GM08714 (cell line): ENCODE data around the gene KSR2.

Experiments
- H3K4me3 ChIP-seq: fragments of 200-500 bp; sonication (Bioruptor generic); 2 replicates; pipeline ENCODE4 v1.5.1; 2014; ENCODE audit warnings: mild to moderate bottlenecking, low read length, inconsistent platforms
- ZNF274 ChIP-seq: IDR thresholded peaks from 2 replicates; pipeline ENCODE4 v1.6.1; 2012; ENCODE audit warnings: mild to moderate bottlenecking, low read depth, low read length

Gene KSR2

DNA sequence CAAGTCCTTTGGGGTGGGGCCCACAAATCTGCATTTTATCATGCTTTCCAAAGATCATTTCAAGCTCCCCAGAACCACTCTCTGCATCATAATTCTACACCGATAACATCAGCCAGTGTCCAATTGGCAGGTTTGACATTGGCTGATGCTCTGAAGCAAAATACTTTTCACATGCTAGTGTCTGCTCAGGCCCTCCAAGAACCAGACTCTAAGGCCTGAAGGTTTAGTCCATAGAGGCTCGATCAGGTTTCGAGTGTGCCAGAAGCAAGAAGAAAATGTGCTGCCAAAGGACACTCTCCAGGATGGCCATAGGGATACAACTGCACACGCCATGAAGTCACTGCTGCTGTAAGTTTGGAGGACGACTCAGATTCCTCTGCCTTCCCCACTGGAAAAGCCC is 280.3 kb downstream of the KSR2 start:
- no peak for TF ChIP-seq ZNF274
- no peak overlapping the region for H3K4me3 ChIP-seq

DNA sequence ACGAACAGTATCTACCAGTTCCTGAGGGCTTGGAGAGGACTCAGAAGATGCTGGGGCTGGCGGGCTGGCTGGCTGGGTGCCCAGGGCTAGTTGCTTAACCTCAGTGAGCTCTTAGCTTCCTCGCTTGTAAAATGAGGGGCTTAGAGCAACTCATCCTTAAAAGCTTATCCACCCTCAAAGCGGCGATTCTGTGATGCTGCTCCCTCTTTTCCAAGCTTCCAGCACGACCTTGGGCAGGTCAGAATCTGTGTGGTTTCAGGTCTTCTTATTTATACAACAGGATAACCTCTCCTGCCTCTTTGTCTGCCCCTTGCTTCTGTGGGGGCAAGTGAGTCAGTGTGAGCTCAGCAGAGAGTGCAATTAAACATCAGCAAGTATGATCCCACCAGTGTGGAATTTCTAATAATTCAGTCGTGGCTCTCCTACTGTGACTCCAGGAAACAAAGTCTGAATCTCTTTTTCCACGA is 281.8 kb downstream of the KSR2 start:
- no peak overlapping the region for H3K4me3 ChIP-seq
- TF ChIP-seq ZNF274, result no peak

DNA sequence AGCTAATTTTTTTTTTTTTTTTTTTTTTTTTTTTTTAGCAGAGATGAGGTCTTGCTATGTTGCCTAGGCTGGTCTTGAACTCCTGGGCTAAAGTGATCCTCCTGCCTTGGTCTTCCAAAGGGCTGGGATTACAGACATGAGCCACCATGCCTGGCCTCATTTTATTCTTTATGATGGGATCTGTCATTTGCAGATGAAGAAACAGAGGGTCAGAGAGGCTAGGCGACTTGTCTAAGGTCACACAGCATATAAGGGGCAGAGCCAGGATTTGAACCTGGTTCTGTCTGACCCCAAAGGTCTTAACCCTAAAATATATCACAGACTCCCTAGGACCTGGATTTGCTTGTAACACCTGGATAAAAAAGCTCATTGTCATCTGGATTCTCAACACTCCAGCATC is 282.6 kb downstream of the KSR2 start:
- no peak overlapping the region for H3K4me3 ChIP-seq
- no peak for TF ChIP-seq ZNF274

DNA sequence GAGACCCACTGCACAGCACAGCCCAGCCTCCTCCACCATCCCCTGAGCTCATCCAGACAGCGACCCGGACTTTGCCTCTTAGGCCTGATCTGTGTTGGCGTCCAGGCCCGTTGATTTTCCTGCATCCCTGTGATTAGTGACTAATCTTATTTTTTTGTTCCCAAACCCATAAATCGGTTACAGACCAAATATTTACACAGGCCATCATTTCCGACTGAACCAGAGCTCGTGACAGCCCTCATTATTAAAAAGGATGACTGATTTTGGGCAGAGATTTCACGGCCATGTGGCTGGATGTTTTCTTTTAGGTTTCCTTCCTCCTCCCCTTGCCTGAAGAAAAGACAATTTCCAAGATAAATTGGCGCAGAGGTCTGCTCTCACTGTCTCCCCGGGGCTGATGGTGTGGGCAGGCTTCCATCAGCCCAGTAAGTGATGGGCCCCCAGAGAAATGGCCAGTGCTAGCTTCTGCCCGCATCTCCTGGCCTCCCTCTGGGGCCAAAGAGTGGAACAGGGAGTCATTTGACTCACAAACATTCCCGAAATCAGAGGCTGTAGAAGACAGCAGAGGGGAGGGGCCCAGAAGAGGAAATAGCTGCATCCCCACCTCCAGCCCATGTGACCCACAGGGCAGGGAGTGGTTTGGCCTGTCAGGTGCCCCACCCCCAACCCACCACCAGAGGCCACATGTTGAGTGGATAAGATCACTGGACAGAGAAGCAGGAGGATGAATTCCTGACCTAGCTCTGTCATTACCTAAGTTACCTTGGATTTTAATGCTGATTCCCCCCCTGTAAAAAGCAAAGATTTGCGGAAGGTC is 283.5 kb downstream of the KSR2 start:
- TF ChIP-seq ZNF274, result no peak
- H3K4me3 ChIP-seq, result no peak overlapping the region

DNA sequence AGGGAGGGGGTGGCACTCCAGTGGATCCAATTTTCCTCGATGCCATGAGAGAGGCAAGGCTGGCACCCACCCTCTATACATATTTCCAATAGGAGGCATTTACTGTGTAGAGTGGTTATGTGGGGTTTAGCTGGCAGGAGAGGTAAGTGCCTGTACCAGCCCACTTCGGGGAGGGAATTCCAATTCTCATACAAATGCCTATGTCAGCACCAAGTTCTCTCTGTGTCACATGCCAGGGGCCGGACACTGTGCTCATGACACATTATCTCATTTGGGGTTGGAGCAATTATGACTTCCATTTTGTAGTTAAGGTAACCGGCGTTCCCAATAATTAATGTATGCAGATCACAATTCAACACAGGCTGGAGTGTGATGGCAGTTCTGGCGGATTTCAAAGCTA is 284.3 kb downstream of the KSR2 start:
- no peak for TF ChIP-seq ZNF274
- no peak overlapping the region for H3K4me3 ChIP-seq

DNA sequence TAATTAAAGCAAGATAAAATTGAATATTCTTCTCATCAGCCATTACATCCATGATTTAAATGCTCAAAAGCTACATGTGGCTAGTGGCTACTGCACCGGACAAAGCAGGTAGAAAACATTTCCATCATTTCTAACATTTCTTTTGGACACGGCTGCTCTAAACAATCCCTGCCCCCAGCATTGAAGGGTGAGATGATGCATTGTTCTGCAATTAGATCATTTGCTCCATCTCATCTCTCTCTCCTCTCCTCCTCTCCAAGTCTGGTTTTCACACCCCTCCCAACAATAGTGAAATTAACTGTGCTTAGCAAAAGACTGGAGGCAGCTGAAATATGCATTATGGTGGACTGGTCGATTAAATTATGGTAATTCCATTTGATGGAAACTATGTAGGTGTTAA is 288.5 kb downstream of the KSR2 start:
- no peak for TF ChIP-seq ZNF274

DNA sequence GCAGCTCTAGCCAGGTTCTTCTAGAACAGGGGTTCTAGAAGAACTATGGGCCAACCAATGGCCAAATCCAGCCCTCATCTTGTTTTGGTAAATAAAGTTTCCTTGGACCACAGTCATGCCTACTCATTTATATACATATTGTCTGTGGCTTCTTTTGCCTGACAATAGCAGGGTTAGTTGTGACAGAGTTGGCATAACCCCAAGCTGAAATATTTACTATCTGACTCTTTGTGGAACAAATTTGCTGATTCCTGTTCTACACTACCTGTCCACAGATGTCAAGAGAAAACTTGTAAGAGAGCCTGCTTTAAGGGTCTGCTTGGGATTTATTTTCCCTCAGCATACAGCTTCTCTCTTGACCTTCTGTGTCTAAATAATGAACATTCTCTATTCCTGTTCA is 289.0 kb downstream of the KSR2 start:
- TF ChIP-seq ZNF274, result no peak
- no peak overlapping the region for H3K4me3 ChIP-seq

More for the DNA sequence above, 288.5 kb downstream of the KSR2 start:
- no peak overlapping the region for H3K4me3 ChIP-seq

DNA sequence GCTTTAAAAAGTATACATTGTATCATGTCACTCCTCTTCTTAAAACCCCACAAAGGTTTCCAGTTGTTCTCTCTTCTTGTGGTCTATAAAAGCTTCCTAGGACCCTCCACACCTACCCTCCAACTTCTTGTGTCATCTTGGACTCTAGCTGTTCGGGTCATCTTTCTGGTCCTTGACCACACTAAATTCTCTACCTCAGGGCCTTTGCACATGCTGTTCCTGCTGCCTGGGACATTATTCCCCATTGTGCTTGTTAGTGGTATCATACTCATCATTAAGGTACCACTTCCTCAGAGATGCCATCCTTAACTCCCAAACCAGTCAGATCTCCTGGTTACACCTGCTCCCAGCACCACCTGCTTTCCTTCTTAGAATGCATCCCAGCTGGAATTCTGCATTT is 294.0 kb downstream of the KSR2 start:
- H3K4me3 ChIP-seq, result no peak overlapping the region
- TF ChIP-seq ZNF274, result no peak

DNA sequence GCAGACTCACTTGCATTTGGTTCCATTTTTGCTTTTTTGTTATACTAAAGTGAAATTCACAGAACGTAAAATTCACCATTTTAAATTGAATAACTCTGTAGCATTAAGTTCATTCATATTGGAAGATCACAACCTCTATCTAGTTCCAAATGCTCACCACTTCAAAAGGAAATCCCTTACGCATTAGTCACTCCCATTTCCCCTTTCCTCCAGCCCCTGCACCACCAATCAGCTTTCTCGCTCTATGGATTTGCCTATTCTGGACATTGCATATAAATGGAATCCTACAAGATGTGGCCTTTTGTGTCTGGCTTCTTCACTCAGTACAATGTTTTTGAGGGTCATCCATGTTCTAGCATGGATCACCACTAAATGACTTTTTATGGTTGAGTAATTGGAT is 294.5 kb downstream of the KSR2 start:
- no peak for TF ChIP-seq ZNF274

DNA sequence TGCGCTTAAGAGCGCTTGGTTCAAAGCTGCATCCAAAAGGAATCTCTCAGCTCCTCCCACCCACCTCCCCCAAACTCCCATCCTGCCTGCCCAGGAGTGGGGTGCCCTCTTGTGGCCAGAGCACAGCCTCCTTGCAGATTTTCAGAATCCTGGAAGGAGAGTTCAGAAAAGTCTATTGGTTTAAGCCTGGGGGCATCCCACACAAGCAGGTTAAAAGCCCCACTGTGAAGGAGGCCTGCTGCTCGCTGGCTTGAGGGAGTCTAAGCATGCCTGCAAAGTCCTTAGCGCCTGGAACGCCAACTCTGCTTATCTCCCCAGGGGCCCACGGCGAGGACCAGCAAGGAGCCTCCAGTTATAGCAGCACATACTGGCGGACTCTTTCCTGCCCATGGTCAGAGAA is 297.1 kb downstream of the KSR2 start:
- no peak for TF ChIP-seq ZNF274
- H3K4me3 ChIP-seq, result no peak overlapping the region

More for the DNA sequence above, 294.5 kb downstream of the KSR2 start:
- H3K4me3 ChIP-seq, result no peak overlapping the region

DNA sequence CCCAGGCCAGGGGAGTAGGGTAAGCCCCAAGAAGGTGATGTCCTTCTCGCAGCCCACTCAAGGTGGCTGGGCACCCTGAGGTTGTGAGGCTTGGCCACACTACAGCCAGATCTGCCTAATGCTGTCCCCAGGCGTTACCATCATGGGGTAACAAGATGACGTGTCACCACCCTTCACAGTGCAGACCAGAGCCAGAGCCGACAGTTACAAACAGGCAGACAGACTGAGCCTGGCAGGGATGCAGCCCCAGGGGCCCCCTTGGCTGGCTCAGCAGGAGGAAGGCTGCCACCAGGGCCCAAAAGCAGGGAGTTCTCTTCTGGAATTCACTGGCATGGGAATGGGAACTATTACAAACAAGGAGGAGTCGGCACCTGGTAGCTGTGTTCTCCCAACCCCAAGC is 304.6 kb downstream of the KSR2 start:
- no peak for TF ChIP-seq ZNF274

DNA sequence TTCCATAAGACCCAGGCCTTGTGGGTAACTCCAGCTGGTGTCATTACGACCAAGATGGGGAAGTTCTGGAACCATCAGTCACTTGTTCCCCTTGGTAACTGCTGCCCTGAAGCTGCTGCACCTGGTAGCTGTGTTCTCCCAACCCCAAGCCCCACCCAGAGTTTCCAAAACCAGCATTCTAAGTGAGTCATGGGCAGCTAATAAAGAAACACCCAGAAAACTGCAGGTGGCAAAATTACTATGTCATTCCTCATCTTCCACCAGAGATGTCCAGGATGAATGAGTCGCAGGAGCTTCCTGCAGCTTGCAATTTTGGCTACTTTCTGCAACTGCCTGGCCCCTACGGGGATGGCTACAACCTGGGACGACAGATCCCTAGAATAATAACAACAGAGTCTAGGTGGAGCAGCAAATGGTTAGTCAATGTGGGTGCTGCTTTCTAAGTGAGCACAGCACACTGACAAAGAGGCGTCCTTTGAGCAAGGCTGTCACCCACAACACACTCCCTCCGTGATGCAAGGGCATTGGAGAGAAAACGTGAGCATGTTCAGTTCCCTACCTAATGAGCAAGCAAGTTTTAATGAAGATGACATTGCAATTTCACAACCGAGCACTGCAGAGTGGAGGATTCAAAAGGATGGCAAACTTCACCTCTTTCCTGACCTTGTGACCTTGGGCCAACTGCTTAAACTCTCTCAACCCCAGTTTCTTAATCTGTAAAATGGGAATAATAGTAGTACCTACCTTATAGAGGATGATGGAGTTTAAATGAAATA is 306.0 kb downstream of the KSR2 start:
- H3K4me3 ChIP-seq, result no peak overlapping the region
- no peak for TF ChIP-seq ZNF274

More for the DNA sequence above, 304.6 kb downstream of the KSR2 start:
- no peak overlapping the region for H3K4me3 ChIP-seq

DNA sequence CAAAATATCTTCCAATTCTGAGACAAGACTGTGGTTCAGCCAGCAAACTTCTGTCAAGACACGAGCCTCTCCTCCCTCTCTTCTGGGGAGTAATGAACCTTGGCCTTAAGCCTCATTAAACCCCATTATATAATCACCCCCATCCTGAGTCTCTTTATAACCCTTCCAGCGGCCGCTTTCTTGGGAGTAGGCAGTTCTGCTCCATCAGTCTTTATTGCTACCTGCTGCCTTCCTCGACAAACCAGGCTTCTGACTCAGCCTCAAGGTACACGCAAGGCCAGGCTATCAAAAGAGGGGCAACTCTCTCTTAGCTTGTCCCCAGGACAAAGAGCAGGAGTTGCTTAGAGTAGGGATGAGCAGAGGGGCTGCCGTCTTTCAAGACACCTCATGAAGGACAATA is 306.6 kb downstream of the KSR2 start:
- no peak for TF ChIP-seq ZNF274

DNA sequence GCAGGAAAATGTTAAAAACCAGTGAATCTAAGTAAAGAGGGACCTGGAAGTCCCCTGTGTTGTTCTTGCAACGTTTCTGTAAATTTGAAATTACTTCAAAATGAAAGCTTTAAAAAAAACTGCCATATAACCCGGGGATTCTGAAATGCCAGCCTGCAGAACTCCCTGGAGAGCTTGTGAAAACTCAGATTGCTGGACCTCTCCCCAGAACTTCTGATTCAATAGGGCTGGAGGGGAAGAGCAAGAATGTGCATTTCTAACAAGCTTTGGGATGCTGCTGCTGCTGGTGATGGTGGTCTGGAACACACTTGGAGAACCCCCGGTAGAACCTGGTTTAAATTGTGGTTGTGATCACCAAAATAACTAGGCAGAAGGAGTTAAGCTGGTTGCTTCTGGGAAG is 307.3 kb downstream of the KSR2 start:
- no peak for TF ChIP-seq ZNF274
- no peak overlapping the region for H3K4me3 ChIP-seq

More for the DNA sequence above, 306.6 kb downstream of the KSR2 start:
- H3K4me3 ChIP-seq, result no peak overlapping the region

DNA sequence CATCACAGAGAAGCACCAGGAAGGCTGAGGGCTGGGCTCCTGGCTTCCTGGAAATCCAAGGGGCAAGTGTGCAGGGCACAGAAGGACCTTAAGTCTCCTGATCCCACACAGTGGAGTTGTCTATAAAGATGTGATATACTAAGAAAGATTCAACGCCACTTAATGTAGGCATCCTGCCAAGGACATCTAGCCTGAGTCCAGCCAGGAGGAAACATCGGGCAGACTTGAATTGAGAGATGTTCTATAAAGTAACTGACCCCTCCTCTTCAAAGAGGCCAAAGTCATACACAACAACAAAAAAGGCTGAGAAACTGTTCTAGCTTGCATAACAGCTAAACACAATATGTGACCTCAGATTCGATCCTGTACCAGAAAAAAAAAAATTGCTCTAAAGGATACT is 307.9 kb downstream of the KSR2 start:
- TF ChIP-seq ZNF274, result no peak

DNA sequence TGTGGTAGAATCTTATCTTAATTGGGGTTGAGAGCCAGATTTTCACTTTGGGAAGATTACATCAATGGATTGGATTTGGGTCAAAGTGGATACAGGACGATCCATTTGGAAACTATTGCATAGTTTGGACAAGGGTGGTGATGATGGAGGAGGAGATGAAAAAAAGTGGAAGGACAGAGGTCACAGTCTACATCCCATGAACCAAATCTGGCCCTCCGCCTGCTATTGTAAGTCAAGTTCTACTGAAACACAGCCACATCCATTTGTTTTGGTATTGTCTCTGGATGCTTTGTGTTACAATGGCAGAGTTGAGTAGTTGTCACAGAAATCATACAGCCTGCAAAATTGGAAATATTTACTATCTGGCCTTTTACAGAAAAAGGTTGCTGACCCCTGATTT is 310.6 kb downstream of the KSR2 start:
- no peak overlapping the region for H3K4me3 ChIP-seq
- TF ChIP-seq ZNF274, result no peak

More for the DNA sequence above, 307.9 kb downstream of the KSR2 start:
- no peak overlapping the region for H3K4me3 ChIP-seq
